Adrenal gland (tissue), 5 donors: Measurements from ENCODE around the gene VEZF1.

Experiments
- CTCF ChIP-seq, 6 experiments: fragments of 450-650 bp in 4 of 6; fragments of 200-600 bp in 2 of 6; sonication (generic) in 1 of 6; IDR thresholded peaks; 1 replicate in 5 of 6; 2 replicates in 1 of 6; pipeline versions ENCODE4 v1.5.1 to v1.8.0; 2016 to 2021; ENCODE audit warnings: antibody characterized with exemption in 6 of 6, mild to moderate bottlenecking in 2 of 6, moderate library complexity in 1 of 6
- POLR2A ChIP-seq, 2 donors: fragments of 450-650 bp; IDR thresholded peaks; one replicate each; pipeline ENCODE4 v1.6.1; 2017; ENCODE audit warnings: antibody characterized with exemption in 2 of 2, mild to moderate bottlenecking in 2 of 2, moderate library complexity in 1 of 2
- donor health status: DM: no; HTN: no; CAD: no.

- TF ChIP-seq CTCF (IDR thresholded peaks at IDR 0.05) = no peak
- no peak for TF ChIP-seq POLR2A (IDR thresholded peaks at IDR 0.05)
Observed at GRCh38 chr17:57962279-57963148, 25.5 kb downstream of the VEZF1 start.
